Measurements from ENCODE around the gene ZMYND8.
"Not testable (repeated sequence)": the region's sequence is repeated elsewhere in the genome, so short reads cannot be mapped to it uniquely, and the experiment has no call there.

Gene ZMYND8

GRCh38 chr20:47223896-47224295, 132.6 kb downstream of the ZMYND8 start:
- DNase-seq (ENCODE audit: low spot score), result no peak

GRCh38 chr20:47222468-47223119, 133.9 kb downstream of the ZMYND8 start:
- DNase-seq (ENCODE audit: low spot score), result no peak

GRCh38 chr20:47221036-47221625, 135.4 kb downstream of the ZMYND8 start:
- no peak for DNase-seq (ENCODE audit: low spot score)

GRCh38 chr20:47220161-47220582, 136.3 kb downstream of the ZMYND8 start:
- DNase-seq (ENCODE audit: low spot score), result peak; percentile 31

- DNase-seq (ENCODE audit: low spot score), result no peak
Measured at GRCh38 chr20:47217482-47218446, 138.7 kb downstream of the ZMYND8 start.

GRCh38 chr20:47216819-47217410, 139.6 kb downstream of the ZMYND8 start:
- no peak for DNase-seq (ENCODE audit: low spot score)

- DNase-seq (ENCODE audit: low spot score), result no peak
Measured at GRCh38 chr20:47215653-47216397, 140.7 kb downstream of the ZMYND8 start.

- DNase-seq (ENCODE audit: low spot score), result no peak
Measured at GRCh38 chr20:47213966-47214365, 142.5 kb downstream of the ZMYND8 start.

- no peak for DNase-seq (ENCODE audit: low spot score)
Measured at GRCh38 chr20:47212606-47213207, 143.8 kb downstream of the ZMYND8 start.

- DNase-seq (ENCODE audit: low spot score), result no peak
Measured at GRCh38 chr20:47211036-47211435, 145.5 kb downstream of the ZMYND8 start.

GRCh38 chr20:47210470-47210869, 146.0 kb downstream of the ZMYND8 start:
- no peak for DNase-seq (ENCODE audit: low spot score)

- DNase-seq (ENCODE audit: low spot score), result no peak
Measured at GRCh38 chr20:47209982-47210381, 146.5 kb downstream of the ZMYND8 start.

GRCh38 chr20:47208534-47209174, 147.8 kb downstream of the ZMYND8 start:
- DNase-seq (ENCODE audit: low spot score), result no peak

- no peak for DNase-seq (ENCODE audit: low spot score)
Measured at GRCh38 chr20:47206962-47207641, 149.4 kb downstream of the ZMYND8 start.

- not testable (repeated sequence) for DNase-seq (ENCODE audit: low spot score)
Measured at GRCh38 chr20:47206552-47206951, 149.9 kb downstream of the ZMYND8 start.

GRCh38 chr20:47205577-47206123, 150.8 kb downstream of the ZMYND8 start:
- peak; percentile 70 for DNase-seq (ENCODE audit: low spot score)

- not testable (repeated sequence) for DNase-seq (ENCODE audit: low spot score)
Measured at GRCh38 chr20:47204850-47205122, 151.7 kb downstream of the ZMYND8 start.

GRCh38 chr20:47204008-47204849, 152.3 kb downstream of the ZMYND8 start:
- DNase-seq (ENCODE audit: low spot score), result no peak
